Keratinocyte (primary cell): ENCODE measurements around the gene ZNF503.

ENCODE experiments used
- CTCF ChIP-seq, 3 experiments: IDR thresholded peaks in 1 of 3; conservative IDR thresholded peaks in 1 of 3; optimal IDR thresholded peaks in 1 of 3; 2 replicates in 2 of 3; 3 replicates in 1 of 3; pipeline versions ENCODE3 to v1.5.1; 2011; ENCODE audit warnings: low read length in 3 of 3, mild to moderate bottlenecking in 3 of 3, moderate library complexity in 2 of 3, control low read depth in 1 of 3, inconsistent platforms in 1 of 3; ENCODE audit not compliant: insufficient read depth in 2 of 3; ENCODE audit errors: extremely low read depth in 1 of 3
- EZH2 ChIP-seq: IDR thresholded peaks from one replicate; pipeline ENCODE4 v1.6.1; 2012; ENCODE audit warnings: inconsistent platforms, mild to moderate bottlenecking, low read length, moderate library complexity

DNA sequence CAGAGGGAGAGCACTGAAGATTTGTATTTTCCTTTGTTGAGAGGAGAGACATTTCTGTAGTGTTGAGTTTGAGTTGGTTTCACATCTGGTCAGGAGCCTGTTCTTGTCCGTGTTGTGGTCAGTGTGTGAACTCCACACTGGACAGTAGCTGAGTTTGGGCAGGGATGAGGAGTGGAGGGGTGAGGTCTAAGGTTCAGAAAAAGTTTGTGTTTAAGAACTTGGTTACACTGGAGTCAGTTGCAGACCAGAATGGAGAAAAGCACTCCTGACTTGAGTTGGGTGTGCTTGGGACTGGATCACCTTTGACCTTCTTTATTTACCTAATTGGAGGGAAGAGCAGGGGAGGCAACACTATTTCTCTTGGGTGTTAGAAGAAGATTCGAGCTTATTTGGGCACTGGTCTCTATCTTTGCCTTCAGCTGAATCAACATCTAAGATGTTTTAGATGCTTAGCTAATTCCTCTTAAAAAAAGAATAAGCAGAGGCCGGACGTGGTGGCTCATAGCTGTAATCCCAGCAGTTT, 38.8 kb upstream of the ZNF503 start:
- no peak for TF ChIP-seq CTCF (optimal IDR thresholded peaks at IDR 0.05 in 1 of 3, IDR thresholded peaks at IDR 0.05 in 1 of 3, conservative IDR thresholded peaks at IDR 0.05 in 1 of 3; ENCODE audit: extremely low read depth in 1 of 3, insufficient read depth in 2 of 3, low read length in 3 of 3)
- no peak for TF ChIP-seq EZH2
